Loucy (cell line): ENCODE measurements around the gene NUAK1.

ENCODE experiments used
- H2AFZ ChIP-seq: fragments of 200-600 bp; sonication (generic); 2 replicates; pipeline ENCODE4 v1.6.0; 2016; ENCODE audit warnings: antibody characterized with exemption, mild to moderate bottlenecking, low read length, moderate library complexity
- H3F3A ChIP-seq: fragments of 200-600 bp; 2 replicates; pipeline ENCODE4 v1.6.0; 2016; ENCODE audit warnings: antibody characterized with exemption, low read depth, mild to moderate bottlenecking
- H3K27me3 ChIP-seq: fragments of 200-600 bp; sonication (generic); 2 replicates; pipeline ENCODE4 v1.6.1; 2014; ENCODE audit warnings: low read length, mild to moderate bottlenecking; ENCODE audit not compliant: insufficient read depth, poor library complexity, severe bottlenecking
- H3K36me3 ChIP-seq: fragments of 200-600 bp; sonication (generic); 2 replicates; pipeline ENCODE4 v1.6.1; 2016; ENCODE audit warnings: low read length; ENCODE audit not compliant: insufficient read depth
- H3K4me1 ChIP-seq: fragments of 200-600 bp; sonication (generic); 2 replicates; pipeline ENCODE4 v1.5.1; 2014; ENCODE audit warnings: low read length, mild to moderate bottlenecking; ENCODE audit not compliant: insufficient read depth, poor library complexity, severe bottlenecking
- H3K4me2 ChIP-seq: fragments of 200-600 bp; sonication (generic); 2 replicates; pipeline ENCODE4 v1.6.0; 2014; ENCODE audit warnings: antibody characterized with exemption, low read length, low read depth, mild to moderate bottlenecking; ENCODE audit not compliant: poor library complexity, severe bottlenecking
- H3K4me3 ChIP-seq: fragments of 200-600 bp; sonication (generic); 2 replicates; pipeline ENCODE4 v1.5.1; 2014; ENCODE audit warnings: low read length, mild to moderate bottlenecking, mixed read lengths; ENCODE audit not compliant: poor library complexity, severe bottlenecking
- H3K79me2 ChIP-seq: fragments of 200-600 bp; sonication (generic); 2 replicates; pipeline ENCODE4 v1.6.1; 2014; ENCODE audit warnings: low read length; ENCODE audit not compliant: insufficient read depth
- H3K9ac ChIP-seq: fragments of 200-600 bp; sonication (generic); 2 replicates; pipeline ENCODE4 v1.6.0; 2014; ENCODE audit warnings: mild to moderate bottlenecking, low read depth, low read length, moderate library complexity; ENCODE audit not compliant: poor library complexity, severe bottlenecking
- H3K9me2 ChIP-seq: fragments of 200-600 bp; sonication (generic); replicated peaks from 2 replicates; pipeline ENCODE4 v1.6.1; 2016; ENCODE audit warnings: low read depth, low read length, mixed read lengths
- H3K9me3 ChIP-seq: fragments of 200-600 bp; sonication (generic); 2 replicates; pipeline ENCODE4 v1.6.1; 2014; ENCODE audit warnings: mild to moderate bottlenecking, antibody characterized with exemption, low read length, low read depth; ENCODE audit not compliant: insufficient read depth
- H4K20me1 ChIP-seq: fragments of 200-600 bp; sonication (generic); 2 replicates; pipeline ENCODE4 v1.6.0; 2014; ENCODE audit warnings: antibody characterized with exemption, low read length, mild to moderate bottlenecking; ENCODE audit not compliant: insufficient read depth, poor library complexity, severe bottlenecking
- EZH2phosphoT487 ChIP-seq: fragments of 200-600 bp; IDR thresholded peaks from 2 replicates; pipeline ENCODE4 v1.6.1; 2018; ENCODE audit warnings: antibody characterized with exemption, mild to moderate bottlenecking, moderate library complexity, borderline replicate concordance
- TF ChIP-seq, protein P1 (sequence below): fragments of 200-600 bp; sonication (generic); conservative IDR thresholded peaks from 2 replicates; pipeline ENCODE4 v1.5.1; 2014; ENCODE audit warnings: mild to moderate bottlenecking, antibody characterized with exemption, low read length

Gene NUAK1

GRCh38 chr12:106042037-106042436 lies 96.7 kb downstream of the NUAK1 start:
- H3K9me2 ChIP-seq, result no peaks in the 10 kb centered on the region
- no peak overlapping the region for H3K4me3 ChIP-seq
- no peak overlapping the region for H2AFZ ChIP-seq
- H3K27me3 ChIP-seq, result no peaks in the 10 kb centered on the region
- no peak for TF ChIP-seq EZH2phosphoT487
- TF ChIP-seq, protein P1, sequence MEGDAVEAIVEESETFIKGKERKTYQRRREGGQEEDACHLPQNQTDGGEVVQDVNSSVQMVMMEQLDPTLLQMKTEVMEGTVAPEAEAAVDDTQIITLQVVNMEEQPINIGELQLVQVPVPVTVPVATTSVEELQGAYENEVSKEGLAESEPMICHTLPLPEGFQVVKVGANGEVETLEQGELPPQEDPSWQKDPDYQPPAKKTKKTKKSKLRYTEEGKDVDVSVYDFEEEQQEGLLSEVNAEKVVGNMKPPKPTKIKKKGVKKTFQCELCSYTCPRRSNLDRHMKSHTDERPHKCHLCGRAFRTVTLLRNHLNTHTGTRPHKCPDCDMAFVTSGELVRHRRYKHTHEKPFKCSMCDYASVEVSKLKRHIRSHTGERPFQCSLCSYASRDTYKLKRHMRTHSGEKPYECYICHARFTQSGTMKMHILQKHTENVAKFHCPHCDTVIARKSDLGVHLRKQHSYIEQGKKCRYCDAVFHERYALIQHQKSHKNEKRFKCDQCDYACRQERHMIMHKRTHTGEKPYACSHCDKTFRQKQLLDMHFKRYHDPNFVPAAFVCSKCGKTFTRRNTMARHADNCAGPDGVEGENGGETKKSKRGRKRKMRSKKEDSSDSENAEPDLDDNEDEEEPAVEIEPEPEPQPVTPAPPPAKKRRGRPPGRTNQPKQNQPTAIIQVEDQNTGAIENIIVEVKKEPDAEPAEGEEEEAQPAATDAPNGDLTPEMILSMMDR, result no peak
- no peaks in the 10 kb centered on the region for H3K4me1 ChIP-seq
- H3K9ac ChIP-seq, result no peak overlapping the region
- H3K36me3 ChIP-seq, result no peaks in the 10 kb centered on the region
- H3K79me2 ChIP-seq, result no peaks in the 10 kb centered on the region
- no peak overlapping the region for H3K4me2 ChIP-seq
- H3F3A ChIP-seq, result no peaks in the 10 kb centered on the region
- H3K9me3 ChIP-seq, result no peaks in the 10 kb centered on the region; the same call in 1 of the 2 replicates
- no peaks in the 10 kb centered on the region for H4K20me1 ChIP-seq

GRCh38 chr12:106040521-106040920 lies 98.2 kb downstream of the NUAK1 start:
- H3K27me3 ChIP-seq, result no peaks in the 10 kb centered on the region
- H2AFZ ChIP-seq, result no peak overlapping the region
- H3K4me3 ChIP-seq, result no peak overlapping the region
- no peak overlapping the region for H3K9ac ChIP-seq
- H3K9me3 ChIP-seq, result no peaks in the 10 kb centered on the region; the same call in 1 of the 2 replicates
- TF ChIP-seq, protein P1, result no peak
- no peak for TF ChIP-seq EZH2phosphoT487
- no peaks in the 10 kb centered on the region for H3F3A ChIP-seq
- no peaks in the 10 kb centered on the region for H3K9me2 ChIP-seq
- H3K4me1 ChIP-seq, result no peaks in the 10 kb centered on the region
- H3K36me3 ChIP-seq, result no peaks in the 10 kb centered on the region
- no peaks in the 10 kb centered on the region for H4K20me1 ChIP-seq
- no peaks in the 10 kb centered on the region for H3K79me2 ChIP-seq
- no peak overlapping the region for H3K4me2 ChIP-seq

GRCh38 chr12:106039646-106040404 lies 98.9 kb downstream of the NUAK1 start:
- Histone ChIP-seq H3K27me3 (no peaks in the 10 kb centered on the region), H3K4me3 (no peak overlapping the region), H3K79me2 (no peaks in the 10 kb centered on the region), H3K36me3 (no peaks in the 10 kb centered on the region), H3K4me2 (no peak overlapping the region), H3K9ac (no peak overlapping the region), H4K20me1 (no peaks in the 10 kb centered on the region), H3K9me3 (no peaks in the 10 kb centered on the region; the same call in 1 of the 2 replicates), H3F3A (no peaks in the 10 kb centered on the region), H3K4me1 (no peaks in the 10 kb centered on the region), H3K9me2 (no peaks in the 10 kb centered on the region), H2AFZ (no peak overlapping the region)
- TF ChIP-seq, protein P1, result no peak
- TF ChIP-seq EZH2phosphoT487, result no peak
